ENCODE measurements around the gene C11orf58.
A peak's percentile ranks its signal among the peaks of the same experiment; 100 is the strongest.

The C11orf58 gene
- long read RNA-seq, donor 1, full-length matches to known transcripts, result 285 of 416 reads
- long read RNA-seq, donor 1, partial matches to known transcripts, result 108 of 416 reads
- long read RNA-seq, donor 1, other reads (novel, unspliced or antisense), result 23 of 416 reads
- long read RNA-seq, donor 2, full-length matches to known transcripts, result 170 of 247 reads
- long read RNA-seq, donor 2, partial matches to known transcripts, result 77 of 247 reads
- long read RNA-seq, donor 2, other reads (novel, unspliced or antisense), result 0 of 247 reads
- long read RNA-seq, donor 3, full-length matches to known transcripts, result 117 of 130 reads
- long read RNA-seq, donor 3, partial matches to known transcripts, result 13 of 130 reads
- long read RNA-seq, donor 3, other reads (novel, unspliced or antisense), result 0 of 130 reads
- long read RNA-seq, donor 4, full-length matches to known transcripts, result 211 of 279 reads
- long read RNA-seq, donor 4, partial matches to known transcripts, result 53 of 279 reads
- long read RNA-seq, donor 4, other reads (novel, unspliced or antisense), result 15 of 279 reads
- long read RNA-seq, donor 5, full-length matches to known transcripts, result 245 of 294 reads
- long read RNA-seq, donor 5, partial matches to known transcripts, result 15 of 294 reads
- long read RNA-seq, donor 5, other reads (novel, unspliced or antisense), result 34 of 294 reads
- long read RNA-seq, donor 6, full-length matches to known transcripts, result 192 of 250 reads
- long read RNA-seq, donor 6, partial matches to known transcripts, result 34 of 250 reads
- long read RNA-seq, donor 6, other reads (novel, unspliced or antisense), result 24 of 250 reads
- long read RNA-seq, donor 7, full-length matches to known transcripts, result 310 of 418 reads
- long read RNA-seq, donor 7, partial matches to known transcripts, result 71 of 418 reads
- long read RNA-seq, donor 7, other reads (novel, unspliced or antisense), result 37 of 418 reads
- long read RNA-seq, donor 8, full-length matches to known transcripts, result 194 of 280 reads
- long read RNA-seq, donor 8, partial matches to known transcripts, result 75 of 280 reads
- long read RNA-seq, donor 8, other reads (novel, unspliced or antisense), result 11 of 280 reads

- peak; percentile 98 for DNase-seq
Observed at GRCh38 chr11:16738193-16738946, at the start of gene C11orf58. C11orf58 (plus strand) TSS chr11:16738647; CDS start chr11:16738779, 132 bp downstream.

GRCh38 chr11:16690086-16690485 is 48.4 kb upstream of the C11orf58 start:
- DNase-seq, result no peak

- DNase-seq, result no peak
Observed at GRCh38 chr11:16703795-16704194, 34.7 kb upstream of the C11orf58 start.

DNA sequence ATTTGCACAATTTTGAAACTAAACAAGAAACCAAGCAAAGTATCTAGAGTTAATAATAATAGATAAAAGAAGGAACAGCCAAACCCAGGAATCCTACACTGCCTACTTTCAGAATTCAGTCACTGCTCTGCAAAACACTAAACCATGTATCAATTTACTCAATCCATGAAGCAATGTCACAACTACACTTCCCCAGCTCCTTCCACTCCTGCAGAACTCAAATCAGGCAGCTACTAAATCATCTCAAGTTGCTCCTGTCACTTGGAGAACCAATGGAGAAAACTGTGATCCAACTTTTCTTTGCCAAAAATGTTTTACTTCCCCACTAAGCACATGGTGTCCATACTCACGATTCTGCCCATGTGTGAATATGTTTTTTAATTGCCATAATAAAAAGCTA is 24.9 kb upstream of the C11orf58 start:
- no peak for DNase-seq

- no peak for DNase-seq
Observed at GRCh38 chr11:16722581-16723344, 15.7 kb upstream of the C11orf58 start.

GRCh38 chr11:16727806-16728205 is 10.6 kb upstream of the C11orf58 start:
- DNase-seq, result no peak

DNA sequence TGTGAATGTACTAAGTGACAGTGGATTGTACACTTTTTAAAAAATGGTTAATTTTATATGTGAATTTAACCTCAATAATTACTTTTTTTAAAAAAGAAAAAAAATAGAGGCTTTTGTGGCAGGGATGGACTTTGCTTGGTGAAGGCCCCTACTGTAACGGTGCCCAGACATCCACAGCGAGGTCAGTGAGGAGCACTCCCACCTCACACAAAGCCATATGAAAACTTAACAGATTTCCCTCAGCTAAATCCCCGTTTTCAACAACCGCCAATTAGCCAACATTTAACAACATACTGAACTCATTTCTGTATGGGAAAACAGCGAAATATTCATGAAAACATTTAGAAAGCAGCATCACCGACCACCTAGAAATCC is 642 bp upstream of the C11orf58 start:
- DNase-seq, result no peak

- no peak for DNase-seq
Observed at GRCh38 chr11:16738947-16739815, 734 bp downstream of the C11orf58 start.

GRCh38 chr11:16741473-16741872 is 3.0 kb downstream of the C11orf58 start:
- no peak for DNase-seq

DNA sequence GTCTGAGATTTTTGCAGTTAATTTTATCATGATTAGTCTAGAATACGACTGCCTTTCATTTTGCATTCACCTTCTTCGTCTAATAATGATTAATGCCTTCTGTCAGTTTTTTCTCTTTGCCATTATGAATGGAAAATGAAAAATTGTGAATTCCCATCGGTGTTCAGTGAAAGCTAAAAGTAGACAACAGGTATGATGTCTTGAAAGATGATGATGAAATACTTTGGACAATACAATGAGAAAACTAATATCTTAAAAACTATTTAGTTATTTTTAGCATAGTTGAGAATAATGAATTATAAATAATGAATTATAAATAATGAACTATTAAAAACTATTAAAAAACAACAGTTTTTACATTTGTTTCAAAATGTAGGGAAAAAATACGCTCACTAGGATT is 5.0 kb downstream of the C11orf58 start:
- no peak for DNase-seq

DNA sequence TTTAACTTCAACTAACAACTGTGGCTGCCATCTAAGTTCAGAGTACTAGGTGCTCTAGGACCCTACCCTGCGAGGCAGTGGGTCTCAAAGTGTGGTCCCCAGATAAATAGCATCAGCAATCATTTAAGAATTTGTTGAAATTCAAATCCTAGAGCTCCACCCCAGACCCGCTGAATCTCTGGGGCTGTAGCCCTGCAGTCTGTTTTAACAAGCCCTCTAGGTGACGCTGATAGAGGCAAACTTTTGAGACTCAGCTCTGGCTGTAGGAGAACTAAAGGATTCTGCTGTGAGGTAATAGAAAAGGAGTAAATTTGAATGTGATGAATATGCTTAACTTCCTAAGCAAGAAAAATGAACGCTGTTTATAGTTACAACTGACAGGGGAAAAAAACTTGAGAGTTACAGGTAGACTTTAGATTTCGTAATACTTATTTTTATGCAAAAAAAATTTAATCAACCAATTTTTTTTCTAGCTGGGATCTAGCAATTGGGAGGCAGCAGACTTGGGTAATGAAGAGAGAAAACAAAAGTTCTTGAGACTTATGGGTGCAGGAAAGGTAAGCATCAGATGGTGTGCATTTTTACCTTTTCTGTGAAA is 5.8 kb downstream of the C11orf58 start:
- no peak for DNase-seq

- no peak for DNase-seq
Observed at GRCh38 chr11:16745950-16746605, 7.6 kb downstream of the C11orf58 start.

GRCh38 chr11:16749092-16749491 is 10.6 kb downstream of the C11orf58 start:
- no peak for DNase-seq

GRCh38 chr11:16749666-16750065 is 11.2 kb downstream of the C11orf58 start:
- no peak for DNase-seq

- no peak for DNase-seq
Observed at GRCh38 chr11:16750417-16750816, 12.0 kb downstream of the C11orf58 start.

DNA sequence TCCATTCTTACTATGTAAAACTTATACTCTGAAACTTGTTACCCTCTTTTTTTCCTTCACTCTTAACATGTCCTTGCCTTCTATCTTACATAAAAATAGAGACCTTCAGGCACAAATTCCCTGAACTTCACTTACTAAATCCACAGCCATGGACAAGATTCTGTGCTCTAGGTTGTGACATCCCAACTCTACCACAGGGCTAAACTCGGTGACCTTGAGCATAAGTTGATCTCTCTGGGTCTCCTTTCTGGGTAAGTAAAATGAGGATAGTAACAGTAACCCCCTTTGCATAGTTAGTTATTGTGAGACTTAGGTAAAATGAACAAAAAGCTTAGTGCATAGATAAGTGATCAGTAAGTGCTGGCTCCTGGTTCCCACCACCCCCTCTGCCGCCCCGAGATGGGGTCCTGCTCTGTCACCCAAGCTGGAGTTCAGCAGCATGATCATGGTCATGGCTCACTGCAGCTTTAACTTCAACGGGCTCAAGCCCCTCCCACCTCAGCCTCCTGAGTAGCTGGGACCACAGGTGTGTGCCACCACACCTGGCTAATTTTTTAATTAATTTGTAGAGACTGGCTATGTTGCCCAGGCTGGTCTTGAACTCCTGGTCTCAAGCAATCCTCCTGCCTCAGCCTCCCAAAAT is 20.1 kb downstream of the C11orf58 start:
- no peak for DNase-seq

- DNase-seq, result no peak
Observed at GRCh38 chr11:16759857-16760508, 21.5 kb downstream of the C11orf58 start.

DNA sequence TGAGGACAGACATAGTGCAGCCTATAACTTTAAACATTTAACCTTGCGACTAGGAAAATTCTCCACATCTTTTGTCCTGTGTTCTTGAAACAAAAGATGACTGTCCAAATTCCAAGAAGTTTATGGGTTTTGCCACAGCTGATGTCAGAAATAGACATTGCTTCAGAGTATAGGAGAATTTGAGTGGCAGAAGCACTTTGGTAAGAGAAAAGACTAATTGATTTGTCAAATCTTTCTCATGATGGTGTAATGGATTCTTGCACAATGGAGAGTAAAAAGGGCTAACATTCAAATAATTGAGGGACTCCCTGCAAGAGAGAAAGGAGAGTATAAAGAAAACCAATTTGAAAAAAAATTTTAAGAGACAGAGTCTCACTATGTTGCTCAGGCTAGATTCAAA is 25.3 kb downstream of the C11orf58 start:
- no peak for DNase-seq

Measured in right kidney (tissue), 9 donors.